HG03520 (cell line): ENCODE results near the gene HIVEP1.

Experiments
- ATAC-seq: cut with Tn5 transposase; IDR thresholded peaks from one replicate; pipeline ENCODE4 v1.9.1; 2021; ENCODE audit warnings: mild to moderate bottlenecking, moderate library complexity; ENCODE audit not compliant: unreplicated experiment

The HIVEP1 gene

GRCh38 chr6:11992086-11992485 lies 20.0 kb upstream of the HIVEP1 start:
- no peak for ATAC-seq

- ATAC-seq, result no peak
Observed at GRCh38 chr6:11994875-11995461, 17.1 kb upstream of the HIVEP1 start.

DNA sequence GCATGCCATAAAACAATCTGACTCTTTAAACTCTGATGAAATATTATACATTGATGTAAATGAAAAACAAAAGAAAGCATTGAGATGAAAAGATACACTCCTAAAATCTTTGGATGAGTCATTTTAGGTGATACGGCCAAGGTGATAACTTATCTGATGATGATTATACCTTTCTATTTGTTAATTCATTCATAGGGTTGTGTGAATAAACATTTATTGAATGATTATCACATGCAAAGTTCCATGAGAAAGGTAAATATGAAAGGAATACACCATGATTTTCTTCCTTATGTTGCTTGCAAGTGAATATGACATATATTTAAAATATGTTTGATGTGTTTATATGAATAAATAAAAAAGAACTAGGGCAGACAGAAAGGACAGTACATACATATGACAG lies 15.4 kb upstream of the HIVEP1 start:
- no peak for ATAC-seq

DNA sequence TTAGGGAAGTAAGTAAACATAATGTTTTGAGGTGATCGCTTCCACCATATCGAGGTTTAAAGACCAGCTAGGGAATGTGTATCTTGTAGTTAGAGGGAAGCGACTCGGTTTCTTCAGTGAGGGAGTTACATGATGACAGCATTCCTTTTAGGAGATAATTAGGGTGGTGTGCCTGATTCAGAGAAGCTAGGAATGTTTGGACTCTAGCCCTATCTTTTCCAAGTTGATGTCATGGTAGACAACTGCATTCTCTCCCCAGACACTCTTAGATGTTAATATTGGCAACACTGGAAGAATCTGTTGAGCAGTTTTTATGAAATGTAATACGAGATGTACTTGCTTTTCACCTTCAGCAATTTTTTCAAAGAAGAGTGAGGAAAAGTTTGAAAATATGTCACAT lies 12.9 kb upstream of the HIVEP1 start:
- ATAC-seq, result no peak

DNA sequence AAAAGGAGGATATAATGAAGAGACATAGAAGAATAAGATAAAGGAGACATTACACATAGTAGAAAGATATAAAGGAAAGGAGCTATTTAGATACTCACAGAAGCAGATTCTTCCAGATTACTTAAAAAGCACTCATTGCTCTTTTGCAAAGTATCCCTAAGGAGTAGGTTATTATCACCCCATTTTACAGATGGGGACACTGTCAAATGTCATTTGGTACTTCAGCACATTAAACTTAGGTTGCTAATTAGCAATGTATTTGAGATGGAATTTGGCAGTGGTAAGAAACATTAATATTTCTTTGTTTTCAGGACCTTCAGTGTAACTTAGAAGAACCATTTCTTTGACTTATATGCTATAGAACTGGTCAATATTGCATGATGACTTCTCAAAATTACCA lies 11.9 kb upstream of the HIVEP1 start:
- ATAC-seq, result no peak

- ATAC-seq, result no peak
Observed at GRCh38 chr6:12001004-12001705, 11.0 kb upstream of the HIVEP1 start.

DNA sequence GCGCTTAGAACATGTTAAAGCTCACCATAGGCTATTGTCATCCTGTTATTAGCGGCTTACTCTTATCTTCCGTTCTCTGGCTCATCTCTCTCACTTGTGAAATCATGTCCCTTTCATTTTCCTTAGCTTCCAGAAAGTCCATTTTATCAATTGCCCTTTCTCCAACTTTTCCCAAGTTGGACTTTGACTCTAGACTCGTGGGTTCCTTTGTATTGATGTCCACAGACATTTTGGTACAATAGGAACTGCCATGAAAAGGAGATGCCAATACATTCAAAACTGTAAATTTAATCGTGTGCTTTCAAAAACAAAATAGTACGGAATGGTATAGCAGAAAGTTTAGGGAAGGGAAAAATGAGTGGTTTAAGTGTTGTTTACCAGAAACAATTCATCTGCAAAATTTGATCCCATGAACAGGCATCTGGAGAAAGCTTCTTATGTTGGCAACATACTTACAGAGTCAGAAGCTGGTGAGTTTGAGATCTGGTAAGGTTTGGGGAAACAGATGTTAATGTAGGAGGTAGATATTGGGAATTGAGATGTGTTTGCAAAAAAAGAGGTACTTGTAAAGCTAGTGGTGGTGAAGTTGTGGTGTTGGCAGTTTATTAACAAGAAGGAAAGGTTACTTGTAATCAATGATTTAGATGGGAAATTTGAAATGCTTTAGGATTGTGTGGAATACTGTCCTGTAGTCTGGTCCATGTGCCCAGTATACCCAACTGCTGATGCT lies 10.2 kb upstream of the HIVEP1 start:
- no peak for ATAC-seq

- no peak for ATAC-seq
Observed at GRCh38 chr6:12007473-12007872, 4.6 kb upstream of the HIVEP1 start.

DNA sequence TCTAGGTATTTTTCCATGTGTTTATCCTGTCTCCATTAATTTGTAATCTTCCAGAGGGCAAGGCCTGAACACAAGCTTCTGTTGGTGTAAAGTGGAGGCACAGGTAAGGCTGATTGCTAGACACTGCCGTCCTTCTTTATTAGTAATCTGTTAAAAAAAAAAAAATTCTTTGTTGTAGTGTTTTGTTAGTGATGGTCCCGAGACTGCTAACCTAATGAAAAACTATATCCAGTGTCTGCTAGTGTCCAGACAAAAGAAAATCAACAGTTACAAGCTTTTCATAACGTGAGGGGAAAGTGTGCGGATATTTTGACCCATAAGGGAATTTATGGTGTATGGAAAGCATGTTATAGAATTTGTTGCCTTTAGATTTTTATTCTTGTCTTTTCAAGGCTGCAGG lies 4.2 kb upstream of the HIVEP1 start:
- ATAC-seq, result no peak

DNA sequence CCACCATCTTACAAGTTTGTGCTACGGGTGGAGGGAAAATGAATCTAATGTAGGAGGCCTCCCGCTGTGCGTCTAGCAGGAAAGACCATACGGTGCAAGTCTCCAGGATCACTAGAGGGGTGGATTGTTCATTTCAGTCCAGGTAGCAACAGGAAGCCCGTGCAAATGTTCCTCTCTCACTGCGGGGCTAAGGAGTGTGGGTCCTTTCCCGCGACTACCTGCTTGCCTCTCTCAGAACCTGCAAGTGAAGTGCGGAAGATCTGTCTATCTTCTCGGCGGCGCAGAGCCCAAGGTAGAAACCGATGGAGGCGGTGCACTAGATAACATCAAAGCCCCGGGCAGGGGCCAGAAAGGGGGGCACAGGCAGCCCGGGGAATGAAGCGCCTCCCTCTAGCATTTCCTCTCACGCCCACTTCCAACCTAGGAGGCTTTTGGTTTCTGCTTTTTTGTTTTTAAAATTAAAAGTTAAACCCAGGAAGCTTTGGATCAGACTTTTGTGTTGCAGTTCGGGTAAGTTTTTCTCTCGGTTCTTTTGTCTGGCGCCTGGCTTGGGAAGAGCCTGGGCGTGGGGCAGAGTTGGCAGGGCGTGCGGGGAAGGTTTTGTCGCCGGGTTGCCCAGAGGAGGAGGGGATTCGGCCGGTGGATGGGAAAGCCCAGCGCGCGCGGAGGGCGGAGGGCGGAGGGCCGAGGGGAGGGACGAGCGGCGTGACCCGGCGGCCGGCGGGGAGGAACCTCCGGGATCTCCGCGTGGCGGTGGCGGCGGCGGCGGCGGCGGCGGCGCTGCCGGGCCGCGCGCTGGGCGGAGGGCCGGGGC lies 3.5 kb upstream of the HIVEP1 start:
- peak; percentile 21 for ATAC-seq

GRCh38 chr6:12009180-12009685 lies 2.9 kb upstream of the HIVEP1 start:
- no peak for ATAC-seq

GRCh38 chr6:12009876-12010634 lies 2.1 kb upstream of the HIVEP1 start:
- no peak for ATAC-seq

- peak; percentile 31 for ATAC-seq
Observed at GRCh38 chr6:12010635-12011275, 1.4 kb upstream of the HIVEP1 start.

DNA sequence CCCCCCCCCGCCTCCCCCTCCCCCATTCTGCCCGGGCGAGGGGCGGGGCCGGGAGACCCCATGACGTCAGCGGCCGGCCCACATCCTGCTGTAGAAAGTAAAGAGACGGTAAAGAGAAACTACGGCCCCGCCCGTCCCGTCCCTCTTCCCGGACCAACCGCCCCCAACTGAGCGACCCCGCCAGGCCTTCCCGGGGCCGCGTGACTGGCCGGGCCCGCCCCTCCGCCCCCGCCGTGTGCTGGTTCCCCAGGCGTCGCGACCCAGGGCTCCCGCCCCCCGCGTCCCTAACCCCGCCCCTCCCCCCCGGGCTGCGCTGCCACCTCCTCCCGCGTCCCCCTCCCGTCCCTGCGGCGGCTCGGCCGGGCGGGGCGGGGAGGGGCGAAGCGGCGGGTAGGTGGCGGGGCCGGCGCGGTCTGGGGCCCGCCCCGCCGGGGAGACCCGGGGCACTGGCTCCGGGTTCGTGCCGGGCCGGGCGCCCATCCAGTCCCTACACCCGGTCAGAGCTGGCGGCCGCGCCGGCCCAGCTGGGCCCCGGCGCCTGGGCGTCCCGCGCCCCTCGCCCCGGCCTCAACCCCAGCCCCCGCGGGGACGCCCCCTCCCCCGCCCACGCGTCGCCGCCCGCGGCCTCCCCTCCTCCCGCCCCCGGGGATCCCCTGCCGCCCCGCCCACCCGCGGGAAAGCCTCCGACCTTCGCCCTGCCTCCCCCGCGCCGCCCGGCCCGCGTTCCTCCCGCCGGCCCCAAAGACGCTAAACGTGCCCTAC lies 655 bp upstream of the HIVEP1 start:
- peak; percentile 54 for ATAC-seq

DNA sequence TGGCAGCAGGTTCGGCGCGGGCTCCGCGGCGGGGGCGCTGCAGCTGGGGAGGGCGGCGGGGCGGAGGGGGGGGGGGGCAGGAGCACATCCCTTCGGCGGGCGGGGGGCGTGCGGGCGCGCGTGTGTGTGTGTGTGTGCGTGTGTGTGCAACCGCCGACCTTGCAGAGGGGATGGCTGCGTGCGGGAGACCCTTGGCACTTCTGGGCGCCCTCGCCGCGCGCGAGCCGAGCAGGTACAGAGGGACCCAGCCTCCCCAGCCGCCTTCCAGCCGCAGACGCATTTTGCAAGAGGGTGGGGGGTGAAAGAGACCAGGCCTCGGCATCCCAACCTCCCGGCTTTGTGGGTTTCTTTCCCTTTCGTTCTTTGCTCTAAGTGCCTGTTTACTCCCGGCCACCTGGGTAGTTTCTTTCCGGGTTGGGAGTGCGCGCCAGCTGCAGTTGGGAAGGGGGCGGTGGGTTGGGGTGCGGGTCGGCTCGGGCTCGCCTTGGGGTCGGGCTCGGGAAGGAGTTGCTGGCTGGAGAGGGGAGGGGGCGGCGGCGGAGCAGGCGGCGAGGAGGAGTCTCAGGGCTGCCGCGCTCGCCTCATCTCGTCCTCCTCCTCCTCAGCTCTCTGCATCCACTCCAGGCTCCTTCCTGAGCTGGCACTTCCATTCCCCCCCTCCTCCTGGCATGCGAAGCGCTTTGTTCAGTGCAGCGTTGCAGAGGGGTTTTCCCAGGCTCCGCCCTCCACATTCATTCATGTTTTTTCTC lies 620 bp downstream of the HIVEP1 start:
- no peak for ATAC-seq

DNA sequence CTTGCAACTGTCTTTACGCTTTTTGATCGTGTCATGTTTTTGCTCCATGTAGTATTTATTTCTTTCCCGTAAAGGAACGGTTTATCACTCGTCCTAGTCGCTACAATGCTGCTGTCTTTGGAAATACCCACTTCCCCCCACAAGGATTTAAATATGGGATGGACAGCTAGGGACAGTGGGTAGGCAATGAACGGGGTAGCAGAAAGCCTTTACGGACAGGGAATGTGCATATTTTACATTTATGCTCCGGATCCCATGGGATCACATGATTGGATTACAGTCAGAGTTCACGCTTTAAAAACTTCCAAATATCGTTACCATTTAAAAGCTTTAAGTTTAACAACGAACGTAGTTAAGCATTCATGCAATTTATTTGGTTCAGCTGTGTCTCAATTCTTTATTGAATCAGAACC lies 1.2 kb downstream of the HIVEP1 start:
- no peak for ATAC-seq

GRCh38 chr6:12014027-12014872 lies 2.1 kb downstream of the HIVEP1 start:
- no peak for ATAC-seq

GRCh38 chr6:12014873-12015149 lies 2.7 kb downstream of the HIVEP1 start:
- no peak for ATAC-seq
